Raji (cell line): Measurements from ENCODE around the gene PCDHB11.
"Not testable (repeated sequence)": the region's sequence is repeated elsewhere in the genome, so short reads cannot be mapped to it uniquely, and the experiment has no call there.

ENCODE experiments used
- POLR2A ChIP-seq: IDR thresholded peaks from 2 replicates; pipeline ENCODE4 v1.6.1; 2011; ENCODE audit warnings: low read depth, low read length, control low read depth; ENCODE audit not compliant: insufficient read depth

Gene PCDHB11

GRCh38 chr5:141196363-141196762 is 3.1 kb upstream of the PCDHB11 start:
- TF ChIP-seq POLR2A = no peak

DNA sequence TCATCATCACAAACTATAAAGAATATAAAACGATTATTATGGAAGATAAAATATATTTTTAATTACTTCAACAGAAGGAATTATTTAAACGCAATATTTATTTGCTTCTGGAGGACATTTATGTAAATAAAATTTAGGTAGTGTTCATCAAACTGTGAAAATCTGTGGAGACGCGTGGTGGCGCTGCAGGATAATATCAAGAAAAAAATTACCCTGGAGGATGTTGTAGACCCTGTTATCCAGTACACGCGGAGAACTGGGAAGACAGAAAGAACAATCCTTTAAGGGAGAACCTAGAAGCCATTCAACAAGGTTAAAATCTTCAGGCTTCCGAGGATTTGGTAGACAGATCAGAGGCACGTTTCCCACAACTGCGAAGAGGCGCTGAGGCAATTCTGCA is 9.1 kb downstream of the PCDHB11 start, which contains the start of gene PCDHB12:
Gene PCDHB12 (plus strand): TSS at position 242 of the 400 bp plus-strand sequence. CDS start 189 bp downstream, outside the sequence.
- TF ChIP-seq POLR2A = no peak

DNA sequence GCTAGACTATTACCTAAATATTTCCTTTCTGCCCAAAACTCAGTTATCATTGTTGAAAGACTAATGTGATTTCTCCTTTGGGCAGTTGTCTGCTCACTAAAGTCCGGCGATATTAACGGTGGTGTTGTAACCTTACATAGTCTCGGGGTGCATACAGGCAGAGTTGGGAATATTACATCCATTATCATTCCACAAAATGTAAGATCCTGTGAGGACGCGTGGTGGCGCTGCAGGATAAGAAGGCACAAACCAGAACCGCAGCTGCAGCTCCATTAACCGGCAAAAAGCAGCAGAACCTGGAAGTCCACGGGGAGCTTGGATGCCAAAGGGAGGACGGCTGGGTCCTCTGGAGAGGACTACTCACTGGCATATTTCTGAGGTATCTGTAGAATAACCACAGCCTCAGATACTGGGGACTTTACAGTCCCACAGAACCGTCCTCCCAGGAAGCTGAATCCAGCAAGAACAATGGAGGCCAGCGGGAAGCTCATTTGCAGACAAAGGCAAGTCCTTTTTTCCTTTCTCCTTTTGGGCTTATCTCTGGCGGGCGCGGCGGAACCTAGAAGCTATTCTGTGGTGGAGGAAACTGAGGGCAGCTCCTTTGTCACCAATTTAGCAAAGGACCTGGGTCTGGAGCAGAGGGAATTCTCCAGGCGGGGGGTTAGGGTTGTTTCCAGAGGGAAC is 14.4 kb downstream of the PCDHB11 start, which contains the start of gene PCDHB13:
Gene PCDHB13 (plus strand): TSS at position 264 of the 684 bp plus-strand sequence. CDS start 205 bp downstream, at position 469.
- not testable (repeated sequence) for TF ChIP-seq POLR2A

DNA sequence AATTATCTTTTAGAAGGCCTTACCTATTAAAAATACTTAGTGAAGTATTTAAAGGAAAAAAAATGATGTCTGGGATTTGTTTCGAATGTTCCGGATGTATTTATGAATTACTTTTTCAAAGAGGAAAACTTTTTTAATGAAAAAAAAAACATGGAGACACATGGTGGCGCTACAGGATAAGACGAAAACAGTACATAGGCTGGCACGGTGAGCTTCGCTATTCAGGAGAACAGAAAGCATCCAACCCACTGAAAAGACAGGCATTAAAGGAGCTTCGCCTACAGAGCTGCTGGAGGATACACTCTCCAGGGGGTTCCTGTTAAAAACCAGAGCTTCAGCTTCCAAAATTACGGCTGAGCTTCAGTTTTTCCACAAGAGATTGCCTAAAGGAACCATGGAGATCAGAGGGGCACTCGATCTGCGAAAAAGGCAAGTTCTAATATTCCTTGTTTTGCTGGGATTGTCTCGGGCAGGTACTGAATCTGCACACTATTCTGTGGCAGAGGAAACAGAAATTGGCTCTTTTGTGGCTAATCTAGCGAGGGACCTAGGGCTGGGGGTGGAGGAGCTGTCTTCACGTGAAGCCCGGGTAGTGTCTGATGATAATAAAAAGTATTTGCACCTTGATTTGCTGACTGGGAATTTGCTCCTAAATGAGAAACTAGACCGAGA is 23.8 kb downstream of the PCDHB11 start, which contains the start of gene PCDHB14:
Gene PCDHB14 (plus strand): TSS at position 232 of the 672 bp plus-strand sequence. CDS start 163 bp downstream, at position 395.
- TF ChIP-seq POLR2A = no peak

GRCh38 chr5:141234109-141234667 is 34.8 kb downstream of the PCDHB11 start:
- TF ChIP-seq POLR2A = no peak

GRCh38 chr5:141236516-141237313 is 37.3 kb downstream of the PCDHB11 start:
- no peak for TF ChIP-seq POLR2A

GRCh38 chr5:141241496-141241895 is 42.1 kb downstream of the PCDHB11 start:
- no peak for TF ChIP-seq POLR2A

DNA sequence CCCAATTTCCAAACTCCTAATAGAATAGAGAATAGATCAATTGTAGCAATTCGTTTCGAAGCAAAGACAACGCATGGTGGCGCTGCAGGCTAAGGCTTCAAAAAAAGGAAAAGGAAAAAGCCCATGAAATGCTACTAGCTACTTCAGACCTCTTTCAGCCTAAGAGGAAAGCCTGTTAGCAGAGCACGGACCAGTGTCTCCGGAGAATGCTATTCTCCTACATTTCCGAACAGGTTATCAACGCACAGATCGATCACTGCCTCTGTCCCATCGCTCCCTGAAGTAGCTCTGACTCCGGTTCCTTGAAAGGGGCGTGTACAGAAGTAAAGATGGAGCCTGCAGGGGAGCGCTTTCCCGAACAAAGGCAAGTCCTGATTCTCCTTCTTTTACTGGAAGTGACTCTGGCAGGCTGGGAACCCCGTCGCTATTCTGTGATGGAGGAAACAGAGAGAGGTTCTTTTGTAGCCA is 45.9 kb downstream of the PCDHB11 start, which contains the start of gene PCDHB15:
Gene PCDHB15 (plus strand): TSS at position 146 of the 468 bp plus-strand sequence. CDS start 184 bp downstream, at position 330.
- no peak for TF ChIP-seq POLR2A

DNA sequence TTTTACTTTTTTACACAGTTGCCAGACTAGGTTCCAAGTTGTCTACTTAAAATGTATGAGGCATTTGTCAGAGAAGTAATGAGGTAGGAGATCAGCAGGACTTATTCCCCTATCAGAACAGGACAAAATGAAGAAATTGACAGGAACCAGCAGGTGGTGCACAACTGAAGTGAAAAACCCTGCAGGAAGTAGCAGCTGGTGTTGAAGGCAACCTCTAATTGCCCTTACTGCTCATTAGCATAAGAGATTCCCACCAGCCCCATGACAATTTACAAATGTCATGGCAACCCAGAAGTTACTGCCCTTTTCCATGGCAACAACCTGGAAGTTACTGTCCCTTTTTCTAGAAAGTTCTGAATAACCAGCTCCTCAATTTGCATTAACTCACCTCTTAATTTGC is 51.1 kb downstream of the PCDHB11 start:
- no peak for TF ChIP-seq POLR2A
